GM12878 (cell line): Measurements from ENCODE around the gene GID8. TPM values are rescaled to one million over a fixed set of nuclear protein-coding genes. Genes with fewer than 3 reads are reported as not detected.

Experiments used
- ATAC-seq: fragments of 200-7000 bp; cut with Tn5 transposase; 3 replicates; pipeline ENCODE4 v1.9.1; 2020; ENCODE audit warnings: mild to moderate bottlenecking, moderate library complexity
- BruUV-seq: library from RNA; stranded (reverse); fragments of 400-500 nt; replicated peaks from 2 replicates; lab custom pipeline; 2021; lab: Mats Ljungman, UMichigan
- CTCF ChIA-PET: fragments of 300-600 bp; sonication (Branson Sonifier 250); formaldehyde crosslinking; extraction: SDS; loops from one replicate; lab custom pipeline; 2021; ENCODE audit warnings: inconsistent platforms; lab: Yijun Ruan, JAX
- POLR2A ChIA-PET: fragments of 350-600 bp; formaldehyde crosslinking; extraction: SDS; loops from one replicate; lab custom pipeline; 2021; ENCODE audit warnings: inconsistent platforms; lab: Charles Lee
- RAD21 ChIA-PET: fragments of 300-600 bp; sonication (Branson Sonifier 250); formaldehyde crosslinking; loops from one replicate; lab custom pipeline; 2023; ENCODE audit warnings: antibody characterized with exemption; ENCODE audit not compliant: unreplicated experiment; lab: Charles Lee
- SMC1A ChIA-PET: fragments of 300-600 bp; sonication (Branson Sonifier 250); formaldehyde crosslinking; loops from one replicate; lab custom pipeline; 2023; ENCODE audit not compliant: unreplicated experiment, uncharacterized antibody; lab: Charles Lee
- DNase-seq: peaks from one replicate; pipeline ENCODE4 v3.0.0-alpha.2; 2011; ENCODE audit warnings: low read depth, low spot score
- FAIRE-seq: peaks from 3 replicates; lab custom pipeline; 2011; peaks lifted over from hg19 to GRCh38; lab: Jason Lieb, UNC
- H2AFZ ChIP-seq: 2 replicates; pipeline ENCODE4 v1.6.0; 2011; ENCODE audit warnings: low read depth, low read length, control low read depth; ENCODE audit not compliant: control insufficient read depth
- H3K27ac ChIP-seq: 2 replicates; pipeline ENCODE4 v1.5.1; 2011; ENCODE audit warnings: control low read depth; ENCODE audit not compliant: control insufficient read depth, insufficient read depth
- H3K27me3 ChIP-seq, 2 experiments: replicated peaks in 1 of 2; 2 replicates each; pipeline versions ENCODE4 v1.6.0 to v1.6.1; 2011; ENCODE audit warnings: low read length in 1 of 2; ENCODE audit not compliant: control insufficient read depth in 2 of 2, insufficient read depth in 2 of 2
- H3K36me3 ChIP-seq, 2 experiments: 2 replicates each; pipeline ENCODE4 v1.5.1; 2011; ENCODE audit warnings: low read length in 1 of 2; ENCODE audit not compliant: control insufficient read depth in 2 of 2, insufficient read depth in 2 of 2
- H3K4me1 ChIP-seq: 2 replicates; pipeline ENCODE4 v1.6.1; 2011; ENCODE audit warnings: mild to moderate bottlenecking, low read length, moderate library complexity, mixed read lengths; ENCODE audit not compliant: control insufficient read depth, insufficient read depth
- H3K4me2 ChIP-seq: 2 replicates; pipeline ENCODE4 v1.6.0; 2011; ENCODE audit warnings: control low read depth; ENCODE audit not compliant: control insufficient read depth, insufficient read depth
- H3K4me3 ChIP-seq: fragments of 200-600 bp; sonication (generic); 2 replicates; pipeline ENCODE4 v1.5.1; 2016
- H3K79me2 ChIP-seq: 2 replicates; pipeline ENCODE4 v1.6.0; 2011; ENCODE audit warnings: low read length; ENCODE audit not compliant: control insufficient read depth, insufficient read depth
- H3K9ac ChIP-seq: 2 replicates; pipeline ENCODE4 v1.8.0; 2011; ENCODE audit warnings: low read length, control low read depth, mixed read lengths; ENCODE audit not compliant: control insufficient read depth, insufficient read depth
- H3K9me3 ChIP-seq: replicated peaks from 3 replicates; pipeline ENCODE4 v1.5.1; 2011; ENCODE audit warnings: mild to moderate bottlenecking, low read length; ENCODE audit not compliant: control insufficient read depth, insufficient read depth
- H4K20me1 ChIP-seq: 2 replicates; pipeline ENCODE4 v1.6.0; 2011; ENCODE audit not compliant: control insufficient read depth, insufficient read depth
- FOXK2 ChIP-seq: fragments of 450-650 bp; IDR thresholded peaks from 2 replicates; pipeline ENCODE4 v1.6.1; 2017; ENCODE audit warnings: mild to moderate bottlenecking, moderate library complexity
- PRDM15 ChIP-seq: fragments of 450-650 bp; formaldehyde crosslinking; IDR thresholded peaks from 2 replicates; pipeline ENCODE4 v1.4.0; 2020; ENCODE audit warnings: mild to moderate bottlenecking, moderate library complexity
- ZZZ3 ChIP-seq: IDR thresholded peaks from 2 replicates; pipeline ENCODE4 v1.6.1; 2011; ENCODE audit warnings: low read depth; ENCODE audit not compliant: control insufficient read depth, insufficient read length
- WGBS: methylation state at CpG from one replicate; pipeline ENCODE4 v1.1.6; 2016; ENCODE audit warnings: low lambda C conversion rate; ENCODE audit not compliant: insufficient replicate concordance, insufficient coverage; ENCODE audit errors: missing lambda C conversion rate; 5-methylcytosine and 5-hydroxymethylcytosine counted together
- in situ Hi-C: fragments of 300-500 bp; cut with MboI; formaldehyde crosslinking; loops from 9 replicates; pipeline ENCODE4 v1.14.3; 2018; ENCODE audit warnings: mixed read lengths
- intact Hi-C: fragments of 100-400 bp; cut with micrococcal nuclease; formaldehyde crosslinking; loops from one replicate; pipeline ENCODE4 v1.14.2; 2022; ENCODE audit not compliant: unreplicated experiment
- polyA plus RNA-seq, 11 experiments: library from polyadenylated mRNA; depleted of rRNA in 4 of 11; unstranded in 6 of 11; stranded (reverse) in 5 of 11; fragments of >200 nt; fragmentation: Nextera tagmentation in 4 of 11; fragmentation: Illumina TruSeq in 1 of 11; extraction: Ambion mirVana in 4 of 11; extraction: Trizol in 1 of 11; gene quantifications; 1 replicate in 1 of 11; 2 replicates in 10 of 11; pipeline versions ENCODE4 v1.2.1 to v1.2.3, GENCODE V29; 2011 to 2016; ENCODE audit warnings: inconsistent platforms in 2 of 11, missing spikeins in 2 of 11, low read depth in 1 of 11
- total RNA-seq, 4 experiments: library from RNA; depleted of rRNA in 3 of 4; stranded (reverse); fragments of >200 nt in 3 of 4; fragmentation: Illumina TruSeq in 1 of 4; extraction: Trizol in 1 of 4; gene quantifications; 2 replicates each; pipeline versions ENCODE4 v1.2.1 to v1.2.3, GENCODE V29; 2013 to 2021

GID8 gene
- total and polyA plus RNA-seq, 10 of the 15 experiments (the other 5 are each of a cell fraction or from before 2014, with no cell fraction given): 12.0 to 33.8 (median 22.2) TPM

DNA sequence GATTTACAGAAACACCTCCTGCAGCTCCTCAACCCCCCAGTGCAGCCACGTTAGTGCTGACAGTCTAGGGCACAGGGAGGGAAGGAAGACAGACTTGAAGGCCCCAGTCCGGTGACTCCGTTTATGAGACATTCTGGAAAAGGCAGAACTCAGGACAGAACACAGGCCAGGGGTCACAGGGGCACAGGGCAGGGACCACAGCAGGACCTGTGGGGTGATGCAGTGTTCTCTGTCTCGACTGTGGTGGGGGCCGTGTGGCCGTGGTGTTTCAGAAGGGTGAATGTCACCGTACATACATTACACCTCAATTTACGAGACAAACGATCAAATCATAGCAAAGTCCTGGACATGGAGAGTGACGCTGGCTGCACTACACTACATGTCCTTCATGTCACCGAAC, 57.5 kb downstream of the GID8 start:
- Histone ChIP-seq H3K27me3 (peaks cover 0 to 4% of the 10 kb centered on the region in 2 experiments), H3K79me2 (no peaks in the 10 kb centered on the region), H3K4me2 (no peak overlapping the region), H3K9ac (no peak overlapping the region), H3K27ac (no peak overlapping the region), H3K4me3 (no peak overlapping the region), H3K9me3 (no peaks in the 10 kb centered on the region), H3K36me3 (no peaks in the 10 kb centered on the region), H2AFZ (no peak overlapping the region), H3K4me1 (no peaks in the 10 kb centered on the region), H4K20me1 (no peaks in the 10 kb centered on the region; the same call in 1 of the 2 replicates)
- SMC1A ChIA-PET: interaction anchor here (0.9 to 1.1 kb wide), 2 partner anchors 8 to 83 kb away, joined by 3 to 4 read pairs; no protein-coding TSS in a partner anchor
- FAIRE-seq: no peak
- CTCF ChIA-PET: interaction anchor here (0.6 kb wide), 1 partner anchor 151 kb away, joined by 4 read pairs; no protein-coding TSS in a partner anchor
- no TSS peak for BruUV-seq
- POLR2A ChIA-PET: no interaction called here
- intact Hi-C loops: no loop called here
- DNase-seq: no peak
- WGBS: 40% methylated on average over 11 of the region's 11 CpGs
- no peak for ATAC-seq
- RAD21 ChIA-PET: no interaction called here
- no peak for TF ChIP-seq FOXK2
- in situ Hi-C loops: no loop called here

GRCh38 chr20:62995898-62996595, 58.1 kb downstream of the GID8 start:
- no peak for FAIRE-seq
- no peak overlapping the region for H2AFZ ChIP-seq
- no peak overlapping the region for H3K4me3 ChIP-seq
- ATAC-seq: no peak; the same call in 2 of the 3 replicates
- no peak overlapping the region for H3K27ac ChIP-seq
- H3K9me3 ChIP-seq: no peaks in the 10 kb centered on the region
- H3K9ac ChIP-seq: no peak overlapping the region
- H3K4me2 ChIP-seq: no peak overlapping the region
- no peaks in the 10 kb centered on the region for H3K4me1 ChIP-seq
- SMC1A ChIA-PET: interaction anchor here (0.9 to 1.1 kb wide), 2 partner anchors 8 to 84 kb away, joined by 3 to 4 read pairs; no protein-coding TSS in a partner anchor
- intact Hi-C loops: no loop called here
- 42% methylated on average over 20 of the region's 25 CpGs for WGBS
- H4K20me1 ChIP-seq: no peaks in the 10 kb centered on the region; the same call in 1 of the 2 replicates
- no peak for DNase-seq
- no peak for TF ChIP-seq ZZZ3
- no peak for TF ChIP-seq PRDM15
- TF ChIP-seq, all 136 proteins: peak for 0
- Histone ChIP-seq H3K79me2 (no peaks in the 10 kb centered on the region), H3K27me3 (peaks cover 0 to 4% of the 10 kb centered on the region in 2 experiments), H3K36me3 (no peaks in the 10 kb centered on the region)
- BruUV-seq: no TSS peak
- CTCF ChIA-PET: interaction anchor here (0.6 kb wide), 1 partner anchor 151 kb away, joined by 4 read pairs; no protein-coding TSS in a partner anchor
- RAD21 ChIA-PET: no interaction called here
- POLR2A ChIA-PET: no interaction called here
- in situ Hi-C loops: no loop called here
